Measurements from ENCODE around the gene DMBT1.

GRCh38 chr10:122637376-122637775 lies 76.8 kb downstream of the DMBT1 start:
- TF ChIP-seq E2F4 (CRISPR knock-in tag; IDR thresholded peaks at IDR 0.05; ENCODE audit: borderline replicate concordance, low read depth) (no peak), ZNF512 (CRISPR knock-in tag; IDR thresholded peaks at IDR 0.05; ENCODE audit: borderline replicate concordance) (no peak), ZNF121 (CRISPR knock-in tag; IDR thresholded peaks at IDR 0.05) (no peak), IRF2 (CRISPR knock-in tag; IDR thresholded peaks at IDR 0.05; ENCODE audit: borderline replicate concordance, low read depth) (no peak), TEAD1 (CRISPR knock-in tag; IDR thresholded peaks at IDR 0.05) (no peak), CTCF (IDR thresholded peaks at IDR 0.05) (no peak), FOXK1 (CRISPR knock-in tag; IDR thresholded peaks at IDR 0.05) (no peak), USF1 (CRISPR knock-in tag; IDR thresholded peaks at IDR 0.05) (no peak), GABPB1 (CRISPR knock-in tag; IDR thresholded peaks at IDR 0.05) (no peak), PRDM15 (CRISPR knock-in tag; IDR thresholded peaks at IDR 0.05) (no peak)
